GM21825 (cell line): ENCODE data around the gene ZBTB7C.

Experiments
- ATAC-seq: cut with Tn5 transposase; IDR thresholded peaks from one replicate; pipeline ENCODE4 v1.9.1; 2021; ENCODE audit warnings: mild to moderate bottlenecking, moderate library complexity; ENCODE audit not compliant: unreplicated experiment

The ZBTB7C gene

GRCh38 chr18:48197819-48198218 lies 211.4 kb downstream of the ZBTB7C start:
- no peak for ATAC-seq

- ATAC-seq = no peak
Measured at GRCh38 chr18:48195787-48196186, 213.4 kb downstream of the ZBTB7C start.

GRCh38 chr18:48194591-48195181 lies 214.5 kb downstream of the ZBTB7C start:
- ATAC-seq = no peak

- ATAC-seq = no peak
Measured at GRCh38 chr18:48193521-48194492, 215.4 kb downstream of the ZBTB7C start.

- ATAC-seq = no peak
Measured at GRCh38 chr18:48192542-48192941, 216.6 kb downstream of the ZBTB7C start.

- ATAC-seq = no peak
Measured at GRCh38 chr18:48191494-48191893, 217.7 kb downstream of the ZBTB7C start.

- no peak for ATAC-seq
Measured at GRCh38 chr18:48190994-48191393, 218.2 kb downstream of the ZBTB7C start.

GRCh38 chr18:48188609-48189008 lies 220.6 kb downstream of the ZBTB7C start:
- no peak for ATAC-seq

GRCh38 chr18:48186861-48187260 lies 222.3 kb downstream of the ZBTB7C start:
- ATAC-seq = no peak

- no peak for ATAC-seq
Measured at GRCh38 chr18:48186131-48186766, 222.9 kb downstream of the ZBTB7C start.

GRCh38 chr18:48184118-48184517 lies 225.1 kb downstream of the ZBTB7C start:
- ATAC-seq = no peak

- no peak for ATAC-seq
Measured at GRCh38 chr18:48183613-48184012, 225.6 kb downstream of the ZBTB7C start.

GRCh38 chr18:48182779-48183178 lies 226.4 kb downstream of the ZBTB7C start:
- ATAC-seq = no peak

- no peak for ATAC-seq
Measured at GRCh38 chr18:48181857-48182256, 227.3 kb downstream of the ZBTB7C start.

- ATAC-seq = no peak
Measured at GRCh38 chr18:48181087-48181823, 227.9 kb downstream of the ZBTB7C start.

- ATAC-seq = no peak
Measured at GRCh38 chr18:48179666-48180065, 229.5 kb downstream of the ZBTB7C start.

- ATAC-seq = no peak
Measured at GRCh38 chr18:48179001-48179400, 230.2 kb downstream of the ZBTB7C start.

GRCh38 chr18:48176909-48177308 lies 232.3 kb downstream of the ZBTB7C start:
- no peak for ATAC-seq

- no peak for ATAC-seq
Measured at GRCh38 chr18:48173557-48173956, 235.6 kb downstream of the ZBTB7C start.

GRCh38 chr18:48172226-48173006 lies 236.8 kb downstream of the ZBTB7C start:
- no peak for ATAC-seq
